HG03066 (cell line): ENCODE data around the gene RNF149.
"Not testable (repeated sequence)": the region's sequence is repeated elsewhere in the genome, so short reads cannot be mapped to it uniquely, and the experiment has no call there.

Experiments used
- ATAC-seq: cut with Tn5 transposase; IDR thresholded peaks from one replicate; pipeline ENCODE4 v1.9.1; 2021; ENCODE audit warnings: low read depth; ENCODE audit not compliant: unreplicated experiment

Gene RNF149

DNA sequence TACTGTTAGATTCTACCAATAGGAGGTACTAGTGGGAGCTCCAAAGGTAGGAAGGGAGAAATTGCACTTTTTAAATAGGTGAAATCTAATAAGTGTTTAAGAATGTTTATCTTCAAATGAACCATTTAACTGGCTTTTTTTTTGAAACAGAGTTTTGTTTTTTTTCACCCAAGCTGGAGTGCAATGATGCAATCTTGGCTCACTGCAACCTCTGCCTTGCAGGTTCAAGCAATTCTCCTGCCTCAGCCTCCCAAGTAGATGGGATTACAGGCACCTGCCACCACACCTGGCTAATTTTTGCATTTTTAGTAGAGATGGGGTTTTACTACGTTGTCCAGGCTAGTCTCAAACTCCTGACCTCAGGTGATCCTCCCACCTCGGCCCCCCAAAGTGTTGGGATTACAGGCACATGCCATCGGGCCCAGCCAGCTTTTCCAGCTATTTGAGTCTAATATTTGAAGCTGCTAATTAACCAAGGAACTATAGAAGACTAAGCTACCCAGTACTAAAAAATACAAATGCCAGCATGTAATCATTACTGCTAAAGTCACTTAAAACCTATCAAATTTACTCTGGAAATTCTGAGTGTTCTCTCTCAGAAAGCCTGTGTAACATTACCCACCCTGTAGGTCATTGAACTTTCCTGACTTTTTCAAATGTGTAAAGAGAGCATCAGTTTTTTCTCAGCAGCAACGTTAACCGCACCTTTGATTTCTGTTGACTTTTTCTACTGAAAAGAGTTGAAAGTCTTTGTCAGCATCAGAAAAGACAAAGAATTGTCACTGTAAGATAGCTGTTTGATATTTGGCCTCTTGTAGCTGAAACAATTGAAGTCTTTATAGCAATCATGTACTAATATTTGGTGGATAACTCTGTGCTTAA, 24.6 kb upstream of the RNF149 start:
- ATAC-seq = no peak

DNA sequence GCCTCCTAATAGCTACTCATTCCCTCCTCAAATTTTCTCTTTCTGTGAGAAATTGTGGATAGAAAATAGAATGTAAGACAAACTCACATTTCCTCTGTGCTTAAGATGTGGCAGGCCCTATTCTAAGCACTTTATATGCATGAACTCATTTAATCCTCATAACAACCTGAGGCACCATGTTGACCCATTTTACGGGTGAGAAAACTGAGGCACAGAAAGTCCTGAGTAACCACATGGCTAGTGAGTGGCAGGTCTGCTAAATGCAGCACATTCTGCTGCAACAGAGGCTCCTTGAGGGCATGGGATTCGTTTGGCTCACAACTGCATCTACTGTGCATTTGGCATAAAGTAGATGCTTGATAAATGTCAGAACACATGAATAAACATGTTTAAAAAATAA, 22.7 kb upstream of the RNF149 start:
- ATAC-seq = no peak

DNA sequence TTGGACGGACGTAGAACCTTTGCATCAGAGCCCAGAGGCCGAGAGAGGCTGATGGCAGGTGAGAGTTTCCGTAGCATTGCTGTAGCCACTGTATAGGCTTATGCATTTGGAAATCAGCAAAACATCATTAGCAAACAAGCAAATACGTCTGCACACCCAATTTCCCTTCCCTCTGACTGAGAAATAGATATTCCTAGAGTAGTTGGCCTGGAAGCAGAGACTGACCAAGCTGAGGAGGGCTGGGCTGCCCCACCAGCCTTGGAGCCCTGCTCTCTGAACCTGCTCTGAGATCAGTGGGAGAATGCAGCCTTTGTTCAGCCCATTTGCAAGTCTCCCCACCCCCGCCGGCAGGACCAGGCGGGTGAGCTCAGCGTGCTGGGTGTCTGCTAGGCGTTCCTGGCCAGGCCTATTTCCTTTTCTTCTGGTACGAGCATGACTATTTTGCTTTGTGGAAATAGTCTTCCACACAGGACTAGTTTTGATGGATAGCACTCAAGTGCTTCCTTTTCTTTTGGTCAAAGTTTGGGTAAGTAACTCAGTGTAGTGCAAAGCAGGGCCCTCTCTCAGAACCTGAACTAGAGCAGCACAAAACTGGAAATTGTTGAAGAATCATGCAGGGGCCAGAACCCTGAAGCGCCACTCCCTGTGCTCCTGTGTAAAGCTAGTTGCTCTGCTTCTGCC, 21.9 kb upstream of the RNF149 start:
- ATAC-seq = no peak

DNA sequence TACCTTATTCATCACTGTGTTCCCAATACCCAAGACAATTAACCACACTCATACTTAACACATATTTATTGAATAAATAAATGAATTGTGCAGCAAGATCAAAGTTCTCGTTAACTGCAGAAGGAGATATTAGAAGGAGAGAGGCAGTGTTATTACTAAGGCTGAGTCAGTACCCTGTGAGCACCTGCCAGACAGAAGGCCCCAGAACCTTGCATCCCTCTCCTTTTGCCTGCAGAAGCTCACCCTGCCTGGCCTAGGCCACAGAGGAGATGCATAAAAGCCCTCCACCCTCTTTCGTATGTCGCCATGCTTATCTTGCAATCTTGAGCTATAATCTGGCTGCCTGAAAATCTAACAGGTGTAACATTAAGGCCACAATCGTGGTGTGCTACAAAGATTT, 20.5 kb upstream of the RNF149 start:
- no peak for ATAC-seq

DNA sequence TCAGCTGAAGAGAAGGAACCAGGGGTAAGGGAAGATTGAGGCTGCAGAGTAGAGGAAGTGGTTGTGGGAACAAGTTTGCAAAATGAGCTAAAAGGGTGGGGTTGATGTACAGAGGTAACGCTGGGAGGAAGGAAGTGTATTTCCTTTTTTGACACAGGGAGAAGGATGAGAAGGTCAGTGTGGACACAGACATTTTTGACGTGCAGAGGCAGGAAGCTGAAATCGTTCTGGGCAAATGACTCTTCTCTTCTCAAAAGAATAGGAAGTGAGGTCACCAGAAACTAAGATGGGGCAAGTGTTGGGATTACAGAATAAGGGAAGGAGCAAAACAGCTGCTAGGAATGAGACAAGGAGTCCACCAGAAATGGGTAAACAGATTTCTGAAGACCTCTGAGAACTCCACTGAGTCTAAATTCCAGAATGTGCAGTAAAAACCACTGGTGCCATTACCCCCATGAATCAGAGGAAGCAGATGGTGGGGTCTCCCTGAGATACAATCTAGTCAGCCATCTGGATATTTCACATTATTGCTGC, 20.0 kb upstream of the RNF149 start:
- ATAC-seq = no peak

DNA sequence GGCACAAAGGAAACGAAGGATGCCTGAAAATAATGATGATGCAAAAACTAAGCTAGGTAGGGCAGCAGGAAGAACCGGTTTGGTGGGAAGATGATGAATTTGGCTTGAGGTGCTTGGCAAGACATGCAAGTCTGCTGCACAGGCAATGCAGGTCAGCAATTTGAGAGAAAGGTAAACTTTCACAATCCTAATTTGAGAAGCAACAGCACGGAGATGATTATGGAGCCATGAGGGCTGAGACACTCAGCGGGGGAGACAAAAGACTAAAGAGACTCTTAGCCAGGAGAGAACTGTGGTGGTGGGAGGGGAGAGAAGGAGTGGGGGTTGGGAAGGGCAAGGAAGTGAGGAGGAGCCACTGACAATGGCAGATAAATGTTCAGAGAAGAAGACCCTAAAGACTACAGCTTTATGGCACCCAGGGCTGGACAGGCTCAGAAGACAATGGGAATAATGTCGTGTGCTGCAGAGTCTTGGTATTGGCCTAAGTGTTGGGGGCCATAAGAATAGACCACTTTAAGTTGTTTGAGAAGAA, 19.4 kb upstream of the RNF149 start:
- ATAC-seq = no peak

DNA sequence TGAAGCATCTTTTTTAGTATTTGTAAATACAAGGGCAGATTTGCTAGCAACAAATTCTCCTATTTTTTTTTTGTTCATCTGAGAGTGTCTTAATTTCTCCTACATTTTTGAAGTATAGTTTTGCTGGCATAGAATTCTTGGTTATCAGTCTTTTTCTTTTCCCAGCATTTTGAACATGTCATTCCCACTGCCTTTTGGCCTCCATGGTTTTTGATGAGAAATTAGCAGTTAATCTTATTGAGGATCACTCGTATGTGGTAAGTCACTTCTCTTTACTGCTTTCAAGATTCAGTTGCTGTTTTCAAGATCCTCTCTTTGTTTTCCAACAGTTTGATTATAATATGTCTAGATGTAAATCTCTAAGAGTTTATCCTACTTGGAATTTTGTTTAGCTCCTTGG, 16.9 kb upstream of the RNF149 start:
- ATAC-seq = no peak

DNA sequence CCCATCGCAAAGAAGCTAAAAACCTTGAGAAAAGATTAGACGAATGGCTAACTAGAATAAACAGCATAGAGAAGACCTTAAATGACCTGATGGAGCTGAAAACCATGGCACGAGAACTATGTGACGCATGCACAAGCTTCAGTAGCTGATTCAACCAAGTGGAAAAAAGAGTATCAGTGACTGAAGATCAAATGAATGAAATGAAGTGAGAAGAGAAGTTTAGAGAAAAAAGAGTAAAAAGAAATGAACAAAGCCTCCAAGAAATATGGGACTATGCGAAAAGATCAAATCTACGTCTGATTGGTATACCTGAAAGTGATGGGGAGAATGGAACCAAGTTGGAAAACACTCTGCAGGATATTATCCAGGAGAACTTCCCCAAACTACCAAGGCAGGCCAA, 8.1 kb upstream of the RNF149 start:
- ATAC-seq = not testable (repeated sequence)

DNA sequence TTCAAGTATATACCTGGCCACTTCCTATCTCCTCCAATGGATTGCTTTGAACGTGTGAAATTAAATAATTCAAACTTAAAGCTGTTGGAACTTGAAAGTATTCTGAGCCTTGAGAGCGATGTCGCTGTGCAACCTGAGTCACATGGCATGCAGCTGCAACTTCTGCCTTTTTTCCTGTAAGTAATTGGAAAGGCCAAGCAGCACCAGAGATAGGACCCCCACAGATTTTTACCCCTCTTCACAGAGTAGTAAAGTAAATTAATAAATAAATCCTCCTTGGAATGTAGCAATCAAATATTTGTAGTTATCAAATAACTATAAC, 3.2 kb upstream of the RNF149 start:
- no peak for ATAC-seq

DNA sequence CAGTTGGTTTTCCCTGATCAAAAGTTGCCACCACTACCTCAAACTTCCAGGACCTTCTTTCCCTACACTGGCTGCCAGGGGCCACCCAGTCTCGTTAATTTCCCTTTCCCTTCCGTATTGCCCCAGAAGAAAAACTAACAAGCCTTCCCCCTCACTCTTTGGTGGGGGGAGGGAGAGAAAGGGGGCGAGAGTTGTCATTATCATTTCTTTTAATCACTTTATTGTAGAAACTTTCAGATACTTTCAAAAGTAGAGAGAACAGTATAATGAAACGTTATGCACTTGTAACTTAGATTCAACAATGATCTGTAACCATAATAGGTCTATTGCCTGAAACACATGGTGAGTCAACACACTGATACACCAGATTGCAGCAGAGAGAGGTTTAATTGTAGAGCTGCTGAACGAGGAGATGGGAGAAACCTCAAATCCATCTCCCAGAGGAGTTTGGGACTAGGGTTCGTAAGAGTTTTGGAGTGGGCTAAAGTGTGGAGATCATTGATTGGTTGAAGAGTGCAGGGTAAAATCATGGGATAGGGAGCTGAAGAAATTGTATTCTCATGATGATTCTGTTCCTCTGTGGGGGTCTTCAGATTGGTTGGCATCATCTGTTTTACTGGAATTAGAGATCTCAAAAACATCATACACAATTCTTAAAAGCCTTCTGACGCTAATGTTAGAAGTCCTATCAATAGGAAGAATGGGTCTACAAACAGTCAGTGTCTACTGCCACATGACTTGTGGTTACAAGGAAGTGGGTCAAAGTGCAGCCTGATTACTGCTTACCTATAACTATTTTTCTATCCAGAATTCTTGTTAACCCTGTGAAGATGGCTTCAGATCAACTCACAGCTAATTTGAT, 2.6 kb upstream of the RNF149 start:
- no peak for ATAC-seq

DNA sequence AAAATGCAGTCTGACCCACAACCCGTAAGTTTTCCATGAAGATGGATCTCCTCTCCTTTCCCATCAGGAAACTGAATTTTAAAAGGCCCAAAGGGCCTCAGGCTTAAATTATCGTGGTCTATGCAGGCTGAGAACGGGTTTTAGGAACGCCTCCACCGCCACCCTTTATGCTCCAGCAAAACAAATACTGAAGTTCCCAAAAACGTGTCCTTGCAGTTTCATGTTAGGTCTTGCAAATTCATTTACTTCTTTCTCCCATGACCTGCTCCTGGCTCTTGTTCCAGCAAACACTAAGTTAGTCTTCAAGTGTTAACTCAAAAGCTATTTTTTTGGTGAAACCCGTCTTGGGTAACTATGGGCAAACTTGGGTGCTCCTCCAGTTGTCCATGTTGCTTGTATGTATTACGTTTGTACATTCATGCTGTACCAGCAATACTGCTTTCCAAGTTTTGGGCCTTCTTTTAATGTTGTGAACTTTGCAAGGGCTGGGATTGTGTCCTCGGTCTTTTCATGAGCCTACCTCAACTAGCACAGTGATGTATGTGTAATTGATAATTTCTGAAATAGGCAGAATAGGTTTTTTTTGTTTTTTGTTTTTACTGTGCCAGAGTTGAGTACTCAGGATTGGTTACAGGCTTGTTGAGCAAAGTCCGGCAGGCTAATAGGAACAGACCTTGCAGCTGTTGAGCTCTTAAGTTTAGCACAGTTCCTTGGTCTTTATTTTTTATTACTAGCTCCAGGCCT, 1.8 kb upstream of the RNF149 start:
- ATAC-seq = no peak

DNA sequence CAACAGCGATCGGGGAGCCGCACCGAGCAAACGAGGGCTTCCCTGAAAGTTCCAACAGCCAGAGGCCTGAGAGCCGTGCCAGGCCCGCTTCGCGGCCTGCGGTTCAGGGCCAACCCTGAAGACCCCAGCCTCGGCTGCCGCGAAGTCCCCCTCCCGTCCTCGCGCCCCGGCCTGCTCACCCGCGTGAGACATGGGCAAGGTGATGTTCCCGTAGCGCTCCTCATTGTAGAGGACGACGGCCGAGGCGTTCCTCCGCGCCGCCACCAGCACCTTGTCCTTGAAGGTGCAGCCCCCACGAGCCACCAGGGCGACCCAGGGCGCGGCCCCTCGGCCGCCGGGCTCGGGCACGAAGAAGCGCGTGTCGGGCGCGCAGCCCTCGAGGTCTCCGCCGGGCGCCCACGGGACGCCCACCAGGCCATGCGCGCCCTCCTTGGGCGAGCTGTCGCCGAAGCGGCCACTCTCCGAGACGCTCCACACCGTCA, 510 bp downstream of the RNF149 start:
- peak; percentile 6 for ATAC-seq

DNA sequence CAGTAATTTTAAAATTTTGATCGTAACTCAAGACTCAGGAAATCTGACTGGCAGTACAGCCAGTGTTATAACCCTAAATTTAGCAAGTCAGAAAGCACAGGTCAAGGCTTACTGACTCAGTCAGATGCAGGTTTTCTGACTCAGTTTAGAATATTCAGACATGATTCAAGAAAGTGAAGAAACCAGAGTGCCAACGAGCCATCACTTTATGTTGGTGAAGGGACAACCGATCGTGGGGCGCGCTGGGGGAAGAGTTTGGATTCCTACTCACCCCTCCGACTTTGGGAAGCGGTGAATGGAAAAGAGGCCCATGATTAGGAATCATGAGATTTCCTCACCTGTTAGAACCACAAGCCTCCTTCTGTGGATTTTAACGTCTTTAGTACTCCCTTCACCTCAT, 998 bp downstream of the RNF149 start:
- no peak for ATAC-seq

DNA sequence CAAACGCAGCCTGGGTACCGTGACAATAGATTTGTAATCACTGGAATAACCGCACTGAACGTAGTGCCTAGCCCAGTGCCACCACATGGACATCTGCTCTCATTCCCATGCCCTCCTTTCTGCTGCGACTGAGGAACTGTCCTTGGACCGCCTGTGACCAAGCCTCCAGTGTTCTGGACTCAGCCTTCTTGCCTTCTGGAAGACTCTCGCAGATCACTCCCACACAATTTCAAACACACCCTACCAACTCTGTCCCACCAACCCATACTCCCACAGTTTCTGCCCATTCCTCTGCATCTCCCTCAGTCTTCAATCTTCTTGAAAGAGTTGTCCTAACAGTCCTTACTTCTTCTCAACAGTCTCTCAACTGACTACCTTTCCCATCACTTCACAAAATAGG, 2.1 kb downstream of the RNF149 start:
- ATAC-seq = peak; percentile 1

DNA sequence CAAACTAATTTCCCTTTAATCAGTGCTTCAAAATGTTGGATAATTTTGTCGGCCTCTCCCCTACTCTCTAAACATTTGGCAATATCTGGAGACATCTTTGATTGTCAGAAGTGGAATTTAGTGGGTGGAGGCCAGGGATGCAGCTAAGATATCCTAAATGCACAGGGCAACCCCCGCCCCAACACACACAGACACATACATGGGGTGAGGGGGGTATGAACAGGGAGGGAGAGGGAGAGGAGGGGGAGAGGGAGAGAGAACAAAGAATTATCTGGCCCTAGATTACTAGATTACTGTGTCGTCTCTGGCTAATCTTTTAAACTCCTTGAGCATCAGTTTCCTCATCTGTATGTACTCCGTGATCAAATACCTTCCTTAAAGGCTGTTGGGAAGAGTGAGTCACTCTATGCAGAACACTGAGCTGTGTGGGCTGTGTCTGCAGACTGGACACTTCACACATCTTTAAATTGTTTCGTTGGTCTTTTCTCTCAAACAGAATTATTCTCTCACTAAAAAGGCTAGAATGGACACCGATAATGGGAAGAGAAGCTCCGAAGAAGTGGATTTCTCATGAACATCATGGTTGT, 2.9 kb downstream of the RNF149 start:
- no peak for ATAC-seq

DNA sequence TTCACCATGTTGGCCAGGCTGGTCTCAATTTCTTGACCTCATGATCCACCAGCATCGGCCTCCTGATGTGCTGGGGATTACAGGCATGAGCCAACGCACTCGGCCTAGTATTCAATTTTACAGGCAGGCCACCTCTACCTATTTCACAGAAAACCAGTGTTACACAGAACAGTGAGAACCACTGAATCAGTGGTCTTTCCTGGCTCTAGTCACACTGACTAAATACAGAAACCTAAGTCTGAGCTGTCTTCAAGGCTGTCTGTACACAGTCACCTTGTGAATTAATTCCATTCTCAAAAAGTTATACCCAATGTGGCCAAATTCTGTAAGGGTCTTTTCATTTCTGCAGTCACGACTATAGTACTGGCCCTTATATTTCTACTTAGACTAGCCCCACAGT, 3.5 kb downstream of the RNF149 start:
- ATAC-seq = no peak

DNA sequence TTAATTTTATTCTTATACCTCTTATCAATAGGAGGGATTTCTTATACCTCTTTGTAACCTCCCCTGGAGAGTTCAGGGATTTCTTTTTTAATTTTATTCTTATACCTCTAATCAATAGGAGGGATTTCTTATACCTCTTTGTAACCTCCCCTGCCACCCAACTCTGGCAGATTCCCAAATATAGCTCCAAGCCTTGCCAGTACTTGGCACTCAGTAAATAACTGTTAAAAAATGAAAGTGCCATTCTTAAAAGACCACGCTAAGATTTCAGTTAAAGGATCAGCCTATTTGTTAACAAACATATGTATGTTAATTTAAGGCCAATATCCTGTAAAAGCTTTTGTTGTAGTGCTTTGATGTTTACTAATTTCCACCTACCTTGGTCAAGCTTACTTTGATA, 4.8 kb downstream of the RNF149 start:
- no peak for ATAC-seq

DNA sequence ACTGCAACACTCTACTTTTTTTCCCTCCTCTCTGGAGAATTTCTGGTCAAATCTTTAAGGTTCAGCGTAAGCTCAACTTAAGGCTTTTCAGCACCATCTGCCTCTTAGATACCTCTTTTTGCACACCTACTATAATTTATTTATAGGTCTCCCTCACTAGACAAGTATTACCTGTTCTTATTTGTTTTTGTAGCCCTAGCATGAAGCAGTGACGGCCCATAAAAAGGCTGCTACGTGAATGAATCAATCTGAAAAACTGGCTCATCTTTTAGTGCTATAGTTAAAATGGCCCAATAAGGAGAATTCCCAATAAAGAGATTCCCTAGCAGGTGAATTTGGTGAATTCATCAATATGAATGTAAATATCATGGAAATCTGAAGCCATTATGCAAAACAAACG, 6.5 kb downstream of the RNF149 start:
- no peak for ATAC-seq

DNA sequence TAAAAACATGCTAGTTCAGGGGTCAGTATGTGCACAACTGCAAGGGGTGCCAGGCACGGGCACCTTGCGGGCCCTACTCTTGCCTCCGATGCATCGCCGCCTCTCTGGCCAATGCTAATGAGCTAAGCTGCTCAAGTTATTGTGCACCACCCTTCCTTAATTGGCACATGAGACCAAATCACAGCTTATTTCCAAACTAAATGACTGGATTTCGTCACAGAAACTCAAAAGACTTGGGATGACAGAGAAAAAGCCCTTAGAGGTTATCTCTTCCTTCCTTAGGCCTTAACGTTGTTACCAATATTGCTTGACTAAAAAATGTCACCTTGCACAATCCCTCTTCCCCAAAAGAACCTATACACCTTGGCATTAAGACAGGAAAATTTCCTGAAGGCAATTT, 7.7 kb downstream of the RNF149 start:
- ATAC-seq = no peak

DNA sequence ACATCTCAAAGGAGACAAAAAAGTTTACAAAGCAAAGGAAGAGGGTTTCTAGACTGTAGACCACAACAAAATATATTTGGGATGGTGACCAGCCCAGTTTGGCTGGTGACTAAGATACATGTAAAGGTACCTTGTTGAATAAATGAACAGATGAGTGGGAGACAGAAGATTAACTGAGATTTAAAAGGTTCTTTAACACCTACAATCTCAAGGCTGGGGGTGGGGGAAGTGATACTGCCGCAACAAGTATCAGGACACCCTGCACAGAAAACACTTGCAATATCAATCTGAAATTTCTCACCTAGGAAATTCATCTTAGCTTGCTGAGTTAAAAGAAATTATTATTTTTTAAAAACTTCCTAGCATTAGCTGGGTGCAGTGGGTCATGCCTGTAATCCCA, 8.3 kb downstream of the RNF149 start:
- no peak for ATAC-seq
